Keratinocyte (primary cell): ENCODE results near the gene JAKMIP3. TPM values are rescaled to one million over a fixed set of nuclear protein-coding genes. Genes with fewer than 3 reads are reported as not detected.

Source experiments
- DNase-seq: peaks from one replicate; pipeline ENCODE4 v3.0.0-alpha.2; 2011; ENCODE audit warnings: low read depth, missing footprints, low spot score
- FAIRE-seq: peaks from 2 replicates; lab custom pipeline; 2011; peaks lifted over from hg19 to GRCh38; lab: Jason Lieb, UNC
- H2AFZ ChIP-seq: 2 replicates; pipeline ENCODE4 v1.6.0; 2012; ENCODE audit warnings: low read length, control low read depth, inconsistent platforms; ENCODE audit not compliant: control insufficient read depth
- H3K27ac ChIP-seq: 2 replicates; pipeline ENCODE4 v1.5.1; 2011; ENCODE audit warnings: low read length; ENCODE audit not compliant: control insufficient read depth, insufficient read depth
- H3K27me3 ChIP-seq: 3 replicates; pipeline ENCODE4 v1.6.0; 2011; ENCODE audit warnings: low read length; ENCODE audit not compliant: control insufficient read depth, insufficient read depth; ENCODE audit errors: extremely low read depth
- H3K36me3 ChIP-seq, 2 experiments: 2 replicates in 1 of 2; 3 replicates in 1 of 2; pipeline ENCODE4 v1.5.1; 2011; ENCODE audit warnings: low read length in 2 of 2, mild to moderate bottlenecking in 1 of 2; ENCODE audit not compliant: control insufficient read depth in 2 of 2, insufficient read depth in 2 of 2; ENCODE audit errors: extremely low read depth in 1 of 2
- H3K4me1 ChIP-seq: 3 replicates; pipeline ENCODE4 v1.5.1; 2011; ENCODE audit warnings: low read length; ENCODE audit not compliant: control insufficient read depth, insufficient read depth; ENCODE audit errors: extremely low read depth
- H3K4me2 ChIP-seq: 3 replicates; pipeline ENCODE4 v1.6.0; 2011; ENCODE audit warnings: low read depth, low read length; ENCODE audit not compliant: control insufficient read depth, insufficient read depth; ENCODE audit errors: extremely low read depth
- H3K4me3 ChIP-seq, 3 experiments: fragments of 200-600 bp in 1 of 3; sonication (generic) in 1 of 3; 2 replicates in 2 of 3; 3 replicates in 1 of 3; pipeline ENCODE4 v1.5.1; 2011 to 2016; ENCODE audit warnings: low read length in 3 of 3, mild to moderate bottlenecking in 3 of 3, control low read depth in 2 of 3, inconsistent platforms in 1 of 3, low read depth in 1 of 3, mixed read lengths in 1 of 3, mixed run types in 1 of 3, moderate library complexity in 1 of 3; ENCODE audit not compliant: control insufficient read depth in 2 of 3, insufficient read depth in 2 of 3; ENCODE audit errors: extremely low read depth in 1 of 3
- H3K79me2 ChIP-seq: 2 replicates; pipeline ENCODE4 v1.6.0; 2012; ENCODE audit warnings: low read length; ENCODE audit not compliant: control insufficient read depth, insufficient read depth
- H3K9ac ChIP-seq: 3 replicates; pipeline ENCODE4 v1.6.0; 2011; ENCODE audit warnings: low read length; ENCODE audit not compliant: control insufficient read depth, insufficient read depth; ENCODE audit errors: extremely low read depth
- H3K9me1 ChIP-seq: 3 replicates; pipeline ENCODE4 v1.6.0; 2011; ENCODE audit warnings: low read length; ENCODE audit not compliant: control insufficient read depth, insufficient read depth; ENCODE audit errors: extremely low read depth
- H3K9me3 ChIP-seq: 2 replicates; pipeline ENCODE4 v1.5.1; 2012; ENCODE audit warnings: low read depth, low read length; ENCODE audit not compliant: control insufficient read depth
- H4K20me1 ChIP-seq: 3 replicates; pipeline ENCODE4 v1.6.0; 2011; ENCODE audit warnings: low read length; ENCODE audit not compliant: control insufficient read depth, insufficient read depth; ENCODE audit errors: extremely low read depth
- CTCF ChIP-seq, 3 experiments: IDR thresholded peaks in 1 of 3; conservative IDR thresholded peaks in 1 of 3; optimal IDR thresholded peaks in 1 of 3; 2 replicates in 2 of 3; 3 replicates in 1 of 3; pipeline versions ENCODE3 to v1.5.1; 2011; ENCODE audit warnings: low read length in 3 of 3, mild to moderate bottlenecking in 3 of 3, moderate library complexity in 2 of 3, control low read depth in 1 of 3, inconsistent platforms in 1 of 3; ENCODE audit not compliant: insufficient read depth in 2 of 3; ENCODE audit errors: extremely low read depth in 1 of 3
- EZH2 ChIP-seq: IDR thresholded peaks from one replicate; pipeline ENCODE4 v1.6.1; 2012; ENCODE audit warnings: inconsistent platforms, mild to moderate bottlenecking, low read length, moderate library complexity
- dilution Hi-C: fragments of 300-500 bp; cut with MboI; formaldehyde crosslinking; loops from one replicate; pipeline ENCODE4 v1.7.0; 2020; ENCODE audit warnings: low sequenced_read_pairs; ENCODE audit not compliant: extremely low pct_ligation_motif_present
- polyA plus RNA-seq, 5 experiments: library from polyadenylated mRNA; depleted of rRNA in 3 of 5; stranded (reverse) in 3 of 5; stranded (forward) in 1 of 5; unstranded in 1 of 5; fragments of >200 nt; gene quantifications; 1 replicate in 1 of 5; 2 replicates in 3 of 5; 3 replicates in 1 of 5; pipeline versions ENCODE4 v1.2.1 to v1.2.3, GENCODE V29; 2011 to 2012; ENCODE audit warnings: missing spikeins in 2 of 5, low read depth in 1 of 5, low replicate concordance in 1 of 5

JAKMIP3 gene
- polyA plus RNA-seq, 1 donor (not counting 4 experiments of a cell fraction or from before 2014, with no cell fraction given), result 0.05 TPM

DNA sequence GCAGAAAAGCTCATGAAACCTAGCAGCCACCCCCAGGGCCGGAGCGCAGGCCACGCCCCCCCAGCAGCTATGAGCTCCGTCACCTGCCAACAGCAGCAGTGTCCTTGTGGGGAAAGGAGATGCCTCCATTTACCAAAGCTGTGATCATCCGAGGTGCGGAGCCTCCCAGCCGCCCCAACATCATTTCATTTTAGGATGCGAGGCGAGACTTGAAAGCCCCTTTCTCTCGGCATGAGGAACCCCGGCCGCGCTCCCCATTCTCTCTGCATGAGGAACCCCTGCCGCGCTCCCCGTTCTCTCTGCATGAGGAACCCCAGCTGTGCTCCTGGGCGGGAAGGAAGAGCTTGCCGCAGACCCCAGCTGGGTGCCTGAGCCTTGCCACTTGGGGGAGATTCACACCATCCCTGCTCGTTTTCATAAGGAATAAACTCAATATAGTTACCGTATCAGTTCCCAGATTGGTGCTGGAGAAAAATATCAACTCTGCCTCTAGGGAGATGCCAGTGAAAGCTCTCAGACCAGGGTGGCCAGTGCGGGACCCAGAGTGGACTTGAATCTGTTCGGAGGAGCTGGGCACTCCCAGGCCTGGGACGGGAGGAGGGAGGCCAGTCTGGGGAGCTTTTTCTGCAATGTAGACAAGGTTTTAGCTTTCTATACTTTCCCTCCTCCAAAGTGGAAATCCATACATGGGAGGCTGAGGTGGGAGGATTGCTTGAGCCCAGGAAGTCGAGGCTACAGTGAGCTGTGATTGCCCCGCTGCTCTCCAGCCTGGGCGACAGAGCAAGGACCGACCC lies 35.0 kb downstream of the JAKMIP3 start:
- Histone ChIP-seq H2AFZ (no peak overlapping the region), H3K27ac (no peak overlapping the region), H3K4me2 (no peak overlapping the region), H4K20me1 (no peaks in the 10 kb centered on the region), H3K4me3 (no peak overlapping the region), H3K27me3 (no peaks in the 10 kb centered on the region), H3K9me1 (no peaks in the 10 kb centered on the region), H3K4me1 (no peaks in the 10 kb centered on the region), H3K9me3 (no peaks in the 10 kb centered on the region), H3K9ac (no peak overlapping the region), H3K36me3 (no peaks in the 10 kb centered on the region), H3K79me2 (no peaks in the 10 kb centered on the region)
- dilution Hi-C loops, result no loop called here
- FAIRE-seq (no peak), DNase-seq (no peak)
- TF ChIP-seq EZH2 (no peak), CTCF (optimal IDR thresholded peaks at IDR 0.05 in 1 of 3, IDR thresholded peaks at IDR 0.05 in 1 of 3, conservative IDR thresholded peaks at IDR 0.05 in 1 of 3; ENCODE audit: extremely low read depth in 1 of 3, insufficient read depth in 2 of 3, low read length in 3 of 3) (no peak)

DNA sequence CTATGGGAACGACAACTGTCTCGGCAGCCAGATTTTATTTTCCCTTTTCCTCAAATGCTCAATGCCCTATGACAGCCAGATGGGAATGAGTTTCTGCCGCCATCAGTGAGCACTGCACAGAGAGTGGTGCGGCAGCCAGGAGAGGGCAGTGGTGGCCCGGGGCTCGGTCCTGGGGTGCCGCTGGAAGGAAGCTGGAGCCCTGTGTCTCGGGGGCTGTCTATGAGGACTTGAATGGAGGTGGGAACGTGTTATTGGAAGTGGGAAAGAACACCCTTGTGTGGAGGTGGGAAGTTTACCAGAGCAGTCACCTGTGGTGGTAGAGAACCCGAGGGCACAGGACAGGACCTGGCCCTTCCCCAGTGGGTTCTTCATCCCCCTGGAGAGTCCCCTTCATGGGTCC lies 35.8 kb downstream of the JAKMIP3 start:
- dilution Hi-C loops, result no loop called here
- no peak for FAIRE-seq
- Histone ChIP-seq H3K27ac (no peak overlapping the region), H3K9ac (no peak overlapping the region), H2AFZ (no peak overlapping the region), H3K36me3 (no peaks in the 10 kb centered on the region), H4K20me1 (no peaks in the 10 kb centered on the region), H3K79me2 (no peaks in the 10 kb centered on the region), H3K9me1 (no peaks in the 10 kb centered on the region), H3K9me3 (no peaks in the 10 kb centered on the region), H3K4me3 (no peak overlapping the region), H3K27me3 (no peaks in the 10 kb centered on the region), H3K4me1 (no peaks in the 10 kb centered on the region), H3K4me2 (no peak overlapping the region)
- no peak for DNase-seq
- TF ChIP-seq EZH2 (no peak), CTCF (optimal IDR thresholded peaks at IDR 0.05 in 1 of 3, IDR thresholded peaks at IDR 0.05 in 1 of 3, conservative IDR thresholded peaks at IDR 0.05 in 1 of 3; ENCODE audit: extremely low read depth in 1 of 3, insufficient read depth in 2 of 3, low read length in 3 of 3) (no peak)
